ENCODE results near the gene CSTPP1.

GRCh38 chr11:47157805-47158204, 221.2 kb downstream of the CSTPP1 start:
- TF ChIP-seq POLR2AphosphoS5 (IDR thresholded peaks at IDR 0.05) (no peak), POLR2A (IDR thresholded peaks at IDR 0.05) (no peak), CTCF (IDR thresholded peaks at IDR 0.05) (no peak), EP300 (IDR thresholded peaks at IDR 0.05; ENCODE audit: low read depth) (no peak)
